ENCODE results near the gene NUDC.
"Not testable (repeated sequence)": the region's sequence is repeated elsewhere in the genome, so short reads cannot be mapped to it uniquely, and the experiment has no call there.

NUDC gene

DNA sequence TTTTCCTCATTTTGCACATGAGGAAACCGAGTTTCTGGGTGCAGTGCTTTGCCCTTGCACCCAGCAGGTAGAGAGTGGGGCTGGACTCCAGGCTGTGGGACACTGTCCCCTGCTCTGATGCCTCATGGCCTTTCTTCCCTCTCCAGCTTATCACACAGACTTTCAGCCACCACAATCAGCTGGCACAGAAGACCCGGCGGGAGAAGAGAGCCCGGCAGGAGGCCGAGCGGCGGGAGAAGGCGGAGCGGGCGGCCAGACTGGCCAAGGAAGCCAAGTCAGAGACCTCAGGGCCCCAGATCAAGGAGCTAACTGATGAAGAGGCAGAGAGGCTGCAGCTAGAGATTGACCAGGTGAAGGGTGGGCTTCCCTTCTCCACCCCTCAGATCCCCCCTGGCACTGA, 19.8 kb downstream of the NUDC start:
- TF ChIP-seq, protein P1, sequence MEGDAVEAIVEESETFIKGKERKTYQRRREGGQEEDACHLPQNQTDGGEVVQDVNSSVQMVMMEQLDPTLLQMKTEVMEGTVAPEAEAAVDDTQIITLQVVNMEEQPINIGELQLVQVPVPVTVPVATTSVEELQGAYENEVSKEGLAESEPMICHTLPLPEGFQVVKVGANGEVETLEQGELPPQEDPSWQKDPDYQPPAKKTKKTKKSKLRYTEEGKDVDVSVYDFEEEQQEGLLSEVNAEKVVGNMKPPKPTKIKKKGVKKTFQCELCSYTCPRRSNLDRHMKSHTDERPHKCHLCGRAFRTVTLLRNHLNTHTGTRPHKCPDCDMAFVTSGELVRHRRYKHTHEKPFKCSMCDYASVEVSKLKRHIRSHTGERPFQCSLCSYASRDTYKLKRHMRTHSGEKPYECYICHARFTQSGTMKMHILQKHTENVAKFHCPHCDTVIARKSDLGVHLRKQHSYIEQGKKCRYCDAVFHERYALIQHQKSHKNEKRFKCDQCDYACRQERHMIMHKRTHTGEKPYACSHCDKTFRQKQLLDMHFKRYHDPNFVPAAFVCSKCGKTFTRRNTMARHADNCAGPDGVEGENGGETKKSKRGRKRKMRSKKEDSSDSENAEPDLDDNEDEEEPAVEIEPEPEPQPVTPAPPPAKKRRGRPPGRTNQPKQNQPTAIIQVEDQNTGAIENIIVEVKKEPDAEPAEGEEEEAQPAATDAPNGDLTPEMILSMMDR (IDR thresholded peaks at IDR 0.05; ENCODE audit: insufficient read depth, low read depth, low read length, missing control alignments): no peak
- no peak for DNase-seq (ENCODE audit: low read depth)
- no peak overlapping the region for H3K4me3 ChIP-seq (ENCODE audit: low read length)

DNA sequence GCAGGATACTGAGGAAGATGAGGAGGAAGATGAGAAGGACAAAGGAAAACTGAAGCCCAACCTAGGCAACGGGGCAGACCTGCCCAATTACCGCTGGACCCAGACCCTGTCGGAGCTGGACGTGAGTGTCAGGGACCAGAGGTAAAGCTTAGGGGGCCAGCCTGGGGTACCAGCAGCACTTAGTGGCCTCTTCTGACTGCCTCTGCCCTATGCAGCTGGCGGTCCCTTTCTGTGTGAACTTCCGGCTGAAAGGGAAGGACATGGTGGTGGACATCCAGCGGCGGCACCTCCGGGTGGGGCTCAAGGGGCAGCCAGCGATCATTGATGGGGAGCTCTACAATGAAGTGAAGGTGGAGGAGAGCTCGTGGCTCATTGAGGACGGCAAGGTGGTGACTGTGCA, 21.1 kb downstream of the NUDC start:
- no peak for DNase-seq (ENCODE audit: low read depth)
- TF ChIP-seq, protein P1 (IDR thresholded peaks at IDR 0.05; ENCODE audit: insufficient read depth, low read depth, low read length, missing control alignments): no peak
- no peak overlapping the region for H3K4me3 ChIP-seq (ENCODE audit: low read length)

DNA sequence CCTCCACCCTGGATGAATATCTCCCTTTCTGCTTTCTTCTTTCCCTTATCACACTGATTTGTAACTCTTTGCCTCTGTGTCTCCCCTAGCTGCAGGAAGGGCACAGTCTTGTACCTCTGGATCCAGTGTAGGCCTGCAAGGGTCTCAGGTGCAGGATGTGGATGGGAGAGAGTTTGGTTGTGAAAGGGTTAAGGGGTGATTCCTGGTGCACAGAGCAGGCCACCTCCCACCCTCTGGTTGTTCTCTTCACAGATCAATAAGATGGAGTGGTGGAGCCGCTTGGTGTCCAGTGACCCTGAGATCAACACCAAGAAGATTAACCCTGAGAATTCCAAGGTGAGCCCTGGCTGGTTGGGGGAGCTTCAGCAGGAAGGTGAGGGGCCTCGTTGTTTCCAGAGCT, 23.6 kb downstream of the NUDC start:
- TF ChIP-seq, protein P1 (IDR thresholded peaks at IDR 0.05; ENCODE audit: insufficient read depth, low read depth, low read length, missing control alignments): no peak
- DNase-seq (ENCODE audit: low read depth): no peak
- H3K4me3 ChIP-seq (ENCODE audit: low read length): no peak overlapping the region

DNA sequence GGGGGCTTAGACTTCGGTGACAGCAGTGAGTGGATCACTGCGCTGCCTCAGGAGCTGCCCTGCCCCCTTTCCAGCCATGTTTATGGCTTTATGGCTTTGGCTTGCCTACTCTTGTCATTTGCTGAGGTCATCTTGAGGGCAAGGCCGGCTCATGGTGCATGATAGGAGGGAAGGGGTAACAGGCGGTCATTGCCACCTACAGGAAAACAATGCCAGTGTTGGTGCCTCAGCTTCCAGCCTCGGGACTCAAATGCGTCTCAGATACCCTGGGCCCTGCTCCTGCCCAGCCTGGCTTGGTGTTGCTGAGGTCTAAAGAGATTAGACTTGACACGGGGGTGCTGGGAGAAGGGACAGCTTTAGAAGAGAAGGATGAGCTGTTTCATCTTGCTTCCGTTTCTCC, 24.2 kb downstream of the NUDC start:
- TF ChIP-seq, protein P1 (IDR thresholded peaks at IDR 0.05; ENCODE audit: insufficient read depth, low read depth, low read length, missing control alignments): no peak
- H3K4me3 ChIP-seq (ENCODE audit: low read length): no peak overlapping the region
- no peak for DNase-seq (ENCODE audit: low read depth)

DNA sequence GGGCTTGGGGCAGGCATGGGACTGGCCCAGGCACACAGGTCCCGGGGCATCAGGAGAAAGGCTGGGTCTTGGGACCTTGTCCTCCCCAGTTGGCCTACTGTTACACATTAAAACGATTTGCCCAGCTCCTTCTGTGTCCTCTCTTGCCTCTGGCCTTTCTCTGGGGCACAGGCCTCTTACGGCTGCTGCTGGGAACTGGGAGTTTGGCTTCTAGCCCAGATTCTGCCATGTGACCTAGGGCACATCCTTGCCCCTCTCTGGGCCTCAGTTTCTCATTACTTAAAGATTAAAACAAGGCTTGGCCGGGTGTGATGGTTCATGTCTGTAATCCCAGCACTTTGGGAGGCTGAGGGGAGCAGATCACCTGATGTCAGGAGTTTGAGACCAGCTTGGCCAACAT, 24.7 kb downstream of the NUDC start:
- H3K4me3 ChIP-seq (ENCODE audit: low read length): no peak overlapping the region
- no peak for DNase-seq (ENCODE audit: low read depth)
- TF ChIP-seq, protein P1 (IDR thresholded peaks at IDR 0.05; ENCODE audit: insufficient read depth, low read depth, low read length, missing control alignments): no peak

DNA sequence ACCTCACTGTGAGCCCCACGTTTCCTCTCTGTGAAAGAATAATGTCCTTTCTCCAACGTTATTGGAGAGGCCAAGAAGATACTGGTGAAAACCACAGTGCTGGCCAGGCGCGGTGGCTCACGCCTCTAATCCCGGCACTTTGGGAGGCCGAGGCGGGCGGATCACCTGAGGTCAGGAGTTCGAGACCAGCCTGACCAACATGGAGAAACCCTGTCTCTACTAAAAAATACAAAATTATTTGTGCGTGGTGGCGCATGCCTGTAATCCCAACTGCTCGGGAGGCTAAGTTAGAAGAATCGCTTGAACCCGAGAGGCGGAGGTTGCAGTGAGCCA, 27.1 kb downstream of the NUDC start:
- H3K4me3 ChIP-seq (ENCODE audit: low read length); DNase-seq (ENCODE audit: low read depth): not testable (repeated sequence)

DNA sequence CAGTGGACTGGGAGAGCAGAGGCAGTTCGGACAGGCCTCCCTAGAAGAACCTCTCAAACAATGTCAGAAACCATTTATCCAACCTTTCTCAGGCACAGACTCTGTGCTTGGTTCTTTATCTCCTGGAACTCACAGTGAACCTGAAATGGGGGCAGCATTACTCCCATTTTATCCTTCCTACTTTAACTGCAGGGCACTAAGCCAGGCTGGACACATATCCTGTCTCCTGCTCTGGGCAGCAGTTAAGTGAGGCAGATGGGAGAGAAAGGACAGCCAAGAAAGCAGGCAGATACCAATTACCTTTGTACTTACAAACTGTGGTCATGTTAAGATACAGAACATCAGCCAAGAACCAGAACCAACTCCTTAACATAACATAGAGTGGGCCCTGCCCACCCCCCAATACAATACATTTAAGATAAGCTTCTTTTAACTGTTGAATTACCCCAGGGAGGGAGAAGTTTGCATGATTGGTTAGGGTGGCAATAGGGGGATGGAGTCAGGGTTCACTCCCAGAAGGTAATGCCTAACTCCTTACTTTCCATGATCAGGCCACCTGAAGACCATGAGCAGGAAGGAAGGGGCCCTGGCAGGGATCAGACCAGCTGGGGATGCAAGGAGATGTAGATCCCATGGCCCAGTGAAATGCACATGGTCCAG, 27.9 kb downstream of the NUDC start:
- TF ChIP-seq, protein P1 (IDR thresholded peaks at IDR 0.05; ENCODE audit: insufficient read depth, low read depth, low read length, missing control alignments): no peak
- no peak overlapping the region for H3K4me3 ChIP-seq (ENCODE audit: low read length)
- no peak for DNase-seq (ENCODE audit: low read depth)

All from epithelial cell of esophagus (primary cell).